Karpas-422 (cell line): Measurements from ENCODE around the gene OR2L13. TPM values are rescaled to one million over a fixed set of nuclear protein-coding genes. Genes with fewer than 3 reads are reported as not detected.

ENCODE experiments used
- DNase-seq: peaks from one replicate; pipeline ENCODE4 v3.0.0-alpha.2; 2015
- H2AFZ ChIP-seq: fragments of 200-600 bp; sonication (generic); 2 replicates; pipeline ENCODE4 v1.6.1; 2014; ENCODE audit warnings: antibody characterized with exemption, low read length, mixed read lengths
- H3K27ac ChIP-seq: fragments of 200-600 bp; sonication (generic); 2 replicates; pipeline ENCODE4 v1.5.1; 2014; ENCODE audit warnings: mild to moderate bottlenecking, low read length, moderate library complexity
- H3K27me3 ChIP-seq: fragments of 200-600 bp; sonication (generic); 2 replicates; pipeline ENCODE4 v1.6.1; 2014; ENCODE audit warnings: low read length, mixed read lengths
- H3K36me3 ChIP-seq: fragments of 200-600 bp; sonication (generic); 2 replicates; pipeline ENCODE4 v1.6.1; 2014; ENCODE audit warnings: low read length, mixed read lengths; ENCODE audit not compliant: insufficient read depth
- H3K4me1 ChIP-seq: fragments of 200-600 bp; sonication (generic); 2 replicates; pipeline ENCODE4 v1.6.1; 2014; ENCODE audit warnings: mild to moderate bottlenecking, low read length, mixed read lengths
- H3K4me2 ChIP-seq: fragments of 200-600 bp; sonication (generic); 2 replicates; pipeline ENCODE4 v1.6.1; 2014; ENCODE audit warnings: low read length, low read depth, mild to moderate bottlenecking; ENCODE audit not compliant: poor library complexity, severe bottlenecking
- H3K4me3 ChIP-seq: fragments of 200-600 bp; sonication (generic); 2 replicates; pipeline ENCODE4 v1.5.1; 2014; ENCODE audit warnings: mild to moderate bottlenecking, antibody characterized with exemption, low read length, mixed read lengths
- H3K79me2 ChIP-seq: fragments of 200-600 bp; sonication (generic); 2 replicates; pipeline ENCODE4 v1.6.1; 2014; ENCODE audit warnings: mild to moderate bottlenecking, low read length, mixed read lengths
- H3K9ac ChIP-seq: fragments of 200-600 bp; sonication (generic); 2 replicates; pipeline ENCODE4 v1.6.0; 2014; ENCODE audit warnings: low read length
- H3K9me2 ChIP-seq: fragments of 200-600 bp; sonication (generic), shearing (Covaris generic); replicated peaks from 2 replicates; pipeline ENCODE4 v1.6.0; 2014; ENCODE audit warnings: mild to moderate bottlenecking, low read length, moderate library complexity; ENCODE audit not compliant: insufficient read depth
- H3K9me3 ChIP-seq: fragments of 300-700, 200-600 bp; sonication (generic); 2 replicates; pipeline ENCODE4 v1.6.1; 2014; ENCODE audit warnings: low read length, mixed read lengths
- H4K20me1 ChIP-seq: fragments of 200-600 bp; sonication (generic); 2 replicates; pipeline ENCODE4 v1.6.1; 2014; ENCODE audit warnings: mild to moderate bottlenecking, antibody characterized with exemption, low read length, low read depth; ENCODE audit not compliant: insufficient read depth
- small RNA-seq: library from RNA; depleted of rRNA; stranded (forward); fragments of <200 nt; gene quantifications from one replicate; pipeline ENCODE3, GENCODE V24; 2014
- total RNA-seq: library from RNA; depleted of rRNA; stranded (reverse); fragments of >200 nt; shearing (Covaris generic); gene quantifications from 2 replicates; pipeline ENCODE4 v1.2.3, GENCODE V29; 2014; ENCODE audit warnings: low replicate concordance; rRNA removed

Gene OR2L13
- total RNA-seq, 1 experiment from 2014 or later: not detected

GRCh38 chr1:248144513-248145198 is 49.7 kb downstream of the OR2L13 start, which contains the start of gene OR2M5:
TSS of gene OR2M5 (plus strand) at chr1:248145148. CDS start at chr1:248145148, 0 bp downstream.
- Histone ChIP-seq H3K4me3 (no peak within 1 kb of the TSS), H3K4me2 (no peak within 1 kb of the TSS), H3K9me2 (no peaks in the 10 kb centered on the region), H3K27me3 (no peaks in the 10 kb centered on the region), H3K79me2 (no peaks in the 10 kb centered on the region), H2AFZ (no peak within 1 kb of the TSS), H3K4me1 (no peaks in the 10 kb centered on the region), H4K20me1 (no peaks in the 10 kb centered on the region), H3K36me3 (no peaks in the 10 kb centered on the region), H3K27ac (no peak within 1 kb of the TSS), H3K9me3 (no peaks in the 10 kb centered on the region), H3K9ac (no peak within 1 kb of the TSS)
- DNase-seq: no peak

Small RNA genes within 50 kb of the gene (small RNA-seq; reads per million reads assigned to genes)
- gene RF00019: not detected

Other genes with a start within 250 kb of the OR2L13 start
- not detected in 2 replicates for gene TRIM58, start 238.0 kb upstream of the OR2L13 start, total RNA-seq
- not detected in 2 replicates for gene OR2W3, start 199.6 kb upstream of the OR2L13 start, total RNA-seq
- not detected in 2 replicates for gene OR2T8, start 174.9 kb upstream of the OR2L13 start, total RNA-seq
- gene OR2AJ1, start 170.3 kb upstream of the OR2L13 start, total RNA-seq: not detected in 2 replicates
- gene OR2L8, start 146.3 kb upstream of the OR2L13 start, total RNA-seq: not detected in 2 replicates
- gene OR2AK2, start 130.0 kb upstream of the OR2L13 start, total RNA-seq: 0.22 TPM in 1 of 2 replicates, not detected in the other
- gene OR2L5, start 81.5 kb upstream of the OR2L13 start, total RNA-seq: 0.19 TPM in 1 of 2 replicates, not detected in the other
- 0.07 TPM in 1 of 2 replicates, not detected in the other for gene OR2L2, start 65.1 kb upstream of the OR2L13 start, total RNA-seq
- not detected in 2 replicates for gene OR2L3, start 48.3 kb upstream of the OR2L13 start, total RNA-seq
- not detected in 2 replicates for gene OR2M5, start 50.0 kb downstream of the OR2L13 start, total RNA-seq
- gene OR2M2, start 79.6 kb downstream of the OR2L13 start, total RNA-seq: not detected in 2 replicates
- gene OR2M3, start 102.1 kb downstream of the OR2L13 start, total RNA-seq: not detected in 2 replicates
- gene OR2M4, start 136.2 kb downstream of the OR2L13 start, total RNA-seq: not detected in 2 replicates
- gene OR2T33, start 182.8 kb downstream of the OR2L13 start, total RNA-seq: not detected in 2 replicates
- gene OR2T12, start 208.2 kb downstream of the OR2L13 start, total RNA-seq: not detected in 2 replicates
- gene OR2M7, start 229.4 kb downstream of the OR2L13 start, total RNA-seq: not detected in 2 replicates